Non-pigmented ciliary epithelial cell (primary cell): ENCODE results near the gene KCNQ1.

Source experiments
- DNase-seq: peaks from one replicate; pipeline ENCODE4 v3.0.0-alpha.2; 2010; ENCODE audit warnings: low read depth

Gene KCNQ1

GRCh38 chr11:2796508-2797113 is 351.8 kb downstream of the KCNQ1 start:
- no peak for DNase-seq

DNA sequence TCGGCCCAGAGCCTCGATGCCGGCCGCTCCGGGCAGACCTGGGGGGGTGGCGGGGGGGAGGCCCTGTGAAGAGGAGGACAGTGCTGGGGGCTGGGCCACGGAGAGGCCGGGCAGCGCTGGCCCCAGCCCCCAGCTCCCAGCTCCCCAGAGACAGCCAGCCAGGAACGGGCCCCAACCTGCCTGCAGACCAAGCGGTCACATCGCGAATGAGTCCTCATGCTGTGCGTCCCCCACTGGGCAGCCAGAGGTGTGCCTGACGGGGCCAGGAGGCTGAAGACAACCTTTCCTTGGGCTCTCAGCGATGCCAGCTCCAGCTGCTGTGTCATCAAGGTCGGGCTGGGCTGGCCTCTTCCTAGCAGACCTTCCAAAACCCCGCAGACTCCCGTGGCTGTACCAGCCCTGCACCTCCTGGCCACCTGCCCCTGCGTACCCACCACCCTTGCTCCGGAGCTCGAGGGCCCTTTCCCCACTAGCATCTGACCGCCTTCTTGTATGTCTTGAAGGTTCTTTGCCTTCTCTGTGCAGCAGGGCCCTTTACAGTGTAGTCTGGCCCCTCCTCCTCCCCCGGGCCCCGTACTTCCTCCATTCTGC is 352.4 kb downstream of the KCNQ1 start:
- DNase-seq: no peak

GRCh38 chr11:2797741-2798361 is 353.0 kb downstream of the KCNQ1 start:
- no peak for DNase-seq

- DNase-seq: no peak
These were observed 354.3 kb downstream of the KCNQ1 start for GRCh38 chr11:2798951-2799761.

DNA sequence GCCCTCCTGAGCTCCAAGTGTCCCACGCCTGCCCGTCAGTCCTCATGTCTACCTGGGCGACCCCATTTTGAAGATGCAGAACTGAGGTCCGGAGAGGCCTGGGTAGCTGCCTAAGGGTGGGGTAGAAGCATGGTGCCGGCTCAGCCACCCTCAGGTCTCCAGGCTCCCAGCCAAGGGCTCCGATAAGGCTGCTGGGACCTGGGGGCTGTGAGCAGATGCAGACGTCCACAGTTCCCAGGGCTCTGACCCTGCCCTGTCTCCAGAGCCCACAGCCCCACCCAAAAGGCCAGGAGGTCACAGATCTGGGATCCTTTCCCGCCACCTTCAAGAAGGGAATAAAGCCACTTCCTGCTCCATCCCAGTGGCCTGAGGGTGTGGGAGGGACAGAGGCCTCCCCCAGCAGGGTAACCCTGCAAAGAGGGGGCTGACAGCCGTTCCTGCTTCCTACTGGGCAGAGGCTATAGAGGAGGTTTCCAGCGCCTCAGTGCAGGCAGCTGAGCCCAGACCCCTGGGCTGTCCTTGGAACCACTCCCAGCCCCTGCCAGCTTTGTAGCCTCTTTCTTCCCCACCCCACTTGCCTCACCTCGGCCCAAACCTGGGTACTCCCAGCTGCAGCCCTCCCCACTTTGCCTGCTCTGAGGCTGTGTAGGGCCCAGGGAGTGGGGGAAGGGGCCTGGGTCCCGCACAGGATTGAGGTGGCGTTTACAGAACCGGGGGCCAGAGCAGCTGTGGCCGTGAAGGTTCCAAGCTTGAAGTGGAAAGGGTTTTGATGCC is 355.3 kb downstream of the KCNQ1 start:
- DNase-seq: no peak

- DNase-seq: no peak
These were observed 356.1 kb downstream of the KCNQ1 start for GRCh38 chr11:2800655-2801531.

- DNase-seq: no peak
These were observed 357.0 kb downstream of the KCNQ1 start for GRCh38 chr11:2801711-2802388.

DNA sequence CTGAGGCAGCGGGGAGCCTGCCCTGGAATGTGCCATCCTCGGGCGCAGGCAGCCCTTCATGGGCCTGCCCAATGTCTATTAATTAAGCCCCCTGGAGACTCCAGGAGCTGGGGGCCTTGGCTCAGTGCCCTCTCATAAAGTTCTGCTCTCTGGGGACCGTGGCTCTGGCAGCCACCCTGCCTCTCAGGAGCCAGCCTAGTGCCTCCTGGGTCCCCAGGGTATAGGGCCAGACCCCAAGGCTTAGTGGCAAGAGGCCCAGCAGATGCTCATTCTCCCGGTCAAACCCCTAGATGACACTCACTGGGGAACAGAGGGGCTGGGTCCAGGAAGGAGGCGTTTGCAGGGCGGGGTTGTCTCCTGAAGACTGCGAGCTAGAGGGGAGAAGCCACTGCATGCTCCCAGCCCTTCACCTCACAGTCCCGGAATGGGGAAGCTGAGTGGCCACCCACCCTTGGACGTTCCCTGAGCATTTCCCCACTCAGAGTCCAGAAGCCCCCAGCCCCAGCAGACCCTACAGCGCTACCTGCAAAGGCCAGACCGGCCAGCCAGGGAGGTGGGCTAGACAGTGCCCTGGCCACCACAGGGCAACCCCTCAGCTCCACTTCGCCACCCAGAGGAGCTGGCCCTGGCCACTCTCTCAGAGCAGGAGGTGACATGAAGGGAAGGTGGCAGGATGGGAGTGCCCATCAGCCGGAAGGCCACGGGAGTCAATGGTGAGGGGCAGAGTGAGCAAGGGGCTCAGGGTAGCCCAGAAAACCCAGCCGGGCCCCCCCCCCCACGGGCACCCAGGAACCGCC is 357.8 kb downstream of the KCNQ1 start:
- DNase-seq: no peak

DNA sequence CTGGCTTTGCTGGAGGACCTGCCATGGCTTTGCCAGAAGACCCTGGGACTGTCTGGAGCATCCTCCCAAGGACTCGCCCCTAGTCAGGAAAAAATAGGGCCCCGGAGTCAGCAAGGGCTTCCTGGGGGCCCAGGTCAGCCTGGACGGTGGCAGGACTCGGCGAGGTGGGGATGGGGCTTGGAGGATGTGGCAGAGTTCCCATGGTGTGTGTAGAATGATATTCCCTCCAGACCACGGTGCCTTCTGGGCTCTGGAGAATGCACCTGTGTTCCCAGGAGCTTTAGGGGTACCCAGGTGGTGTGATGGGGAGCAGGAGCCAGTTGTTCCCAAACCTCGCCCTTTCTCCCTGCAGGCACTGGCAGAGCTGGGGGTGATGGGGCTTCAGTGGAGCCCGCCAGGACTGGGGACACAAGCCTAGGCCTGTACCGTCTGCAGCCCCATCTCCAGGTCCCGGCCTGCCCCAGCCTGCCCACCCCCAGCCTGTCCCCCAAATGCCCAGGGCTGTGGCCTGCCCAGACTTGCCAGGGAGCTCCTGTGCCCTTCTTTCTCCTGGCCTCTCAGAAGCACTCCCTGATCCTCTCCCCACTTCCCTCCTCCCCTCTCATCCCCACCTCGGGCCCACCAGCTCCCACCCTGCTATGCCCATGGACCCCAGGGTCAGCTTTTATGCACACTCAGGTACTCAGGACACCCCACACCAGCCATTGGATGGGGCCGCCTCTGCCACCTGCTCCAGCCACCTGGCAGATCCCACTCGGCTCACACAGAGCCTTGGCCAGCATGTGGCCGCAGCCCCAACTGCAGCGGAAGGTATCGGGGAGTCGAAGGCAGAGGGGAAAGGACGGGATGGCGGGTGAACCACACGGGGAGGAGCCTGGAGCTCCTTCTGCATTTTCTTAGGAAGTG is 358.6 kb downstream of the KCNQ1 start:
- DNase-seq: no peak

DNA sequence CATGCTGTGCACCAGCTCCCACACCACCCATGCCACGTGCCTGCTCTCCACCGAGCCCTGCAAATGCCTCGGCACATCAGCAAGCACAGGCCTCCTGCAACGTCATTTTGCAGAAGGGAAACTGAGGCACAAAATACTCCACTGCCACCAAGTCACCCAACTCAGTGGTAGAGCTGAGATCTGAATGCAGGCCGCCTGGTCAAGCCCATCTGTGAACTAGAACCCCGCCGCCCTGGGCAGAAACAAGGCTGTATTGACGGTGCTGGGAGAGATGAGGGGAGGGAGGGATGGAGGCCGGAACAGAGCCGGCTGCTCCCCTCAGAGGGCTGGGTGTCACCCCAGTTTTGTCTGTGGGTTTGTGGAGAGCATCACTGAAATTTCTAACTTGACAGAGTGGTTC is 359.4 kb downstream of the KCNQ1 start:
- no peak for DNase-seq

DNA sequence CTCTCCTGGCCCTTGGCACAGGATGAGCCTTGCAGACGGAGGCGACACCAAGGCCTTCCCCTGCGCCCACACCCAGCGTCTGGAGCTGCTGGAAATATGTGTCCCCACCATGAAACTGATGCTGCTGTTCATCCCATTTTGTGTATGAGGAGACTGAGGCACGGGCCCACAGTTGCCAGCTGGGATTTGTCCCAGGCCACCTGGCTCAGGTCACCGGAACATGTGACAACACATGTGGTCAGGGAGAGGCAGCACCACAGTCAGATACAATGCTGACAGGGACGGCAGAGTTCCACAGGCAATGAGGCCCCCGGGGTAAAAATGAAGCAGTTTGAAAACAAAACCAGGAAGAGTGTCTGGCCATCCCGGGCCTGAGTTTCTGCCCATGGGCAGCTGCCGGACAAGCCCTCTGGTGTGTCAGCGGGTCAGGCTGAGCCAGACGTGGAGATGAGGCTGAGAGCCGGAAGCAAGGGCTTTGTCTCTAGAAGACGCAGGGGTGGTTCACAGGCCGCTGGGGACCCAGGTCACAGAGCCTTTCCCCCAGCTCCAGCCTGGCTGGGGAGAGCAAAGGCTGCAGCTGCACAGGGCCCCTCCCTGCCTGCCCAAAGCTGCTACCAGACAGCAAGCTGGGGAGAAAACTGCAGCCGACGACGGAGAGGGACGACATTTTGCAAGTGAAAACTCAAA is 360.0 kb downstream of the KCNQ1 start:
- no peak for DNase-seq

- no peak for DNase-seq
These were observed 360.7 kb downstream of the KCNQ1 start for GRCh38 chr11:2805388-2806056.

GRCh38 chr11:2806351-2807024 is 361.7 kb downstream of the KCNQ1 start:
- DNase-seq: no peak

- no peak for DNase-seq
These were observed 362.3 kb downstream of the KCNQ1 start for GRCh38 chr11:2807025-2807681.

GRCh38 chr11:2807801-2808241 is 363.0 kb downstream of the KCNQ1 start:
- DNase-seq: no peak
